Trophoblast cell (in vitro differentiated cells and primary cell): ENCODE data around the gene MAGEB16.

ENCODE experiments used
- DNase-seq, 2 donors: peaks; one replicate each; pipeline ENCODE4 v3.0.0-alpha.2; 2016
- H2AFZ ChIP-seq: 2 replicates; pipeline ENCODE4 v1.6.1; 2013; ENCODE audit warnings: low read length, moderate library complexity, mild to moderate bottlenecking; ENCODE audit not compliant: insufficient read depth, poor library complexity
- H2AK5ac ChIP-seq: 2 replicates; pipeline ENCODE4 v1.6.1; 2013; ENCODE audit warnings: mild to moderate bottlenecking, low read length
- H2BK120ac ChIP-seq: 2 replicates; pipeline ENCODE4 v1.6.1; 2013; ENCODE audit warnings: low read length, mild to moderate bottlenecking, moderate library complexity; ENCODE audit not compliant: insufficient read depth, poor library complexity
- H2BK12ac ChIP-seq: 2 replicates; pipeline ENCODE4 v1.6.1; 2013; ENCODE audit warnings: mild to moderate bottlenecking, low read length, moderate library complexity
- H2BK5ac ChIP-seq: 2 replicates; pipeline ENCODE4 v1.6.1; 2013; ENCODE audit warnings: low read length, low read depth, moderate library complexity, mild to moderate bottlenecking; ENCODE audit not compliant: poor library complexity
- H3K14ac ChIP-seq: 2 replicates; pipeline ENCODE4 v1.6.1; 2013; ENCODE audit warnings: mild to moderate bottlenecking, low read length
- H3K18ac ChIP-seq: 2 replicates; pipeline ENCODE4 v1.6.1; 2013; ENCODE audit warnings: mild to moderate bottlenecking, low read length
- H3K23ac ChIP-seq: 2 replicates; pipeline ENCODE4 v1.6.1; 2013; ENCODE audit warnings: low read length
- H3K27ac ChIP-seq: 2 replicates; pipeline ENCODE4 v1.5.1; 2013; ENCODE audit warnings: low read depth, mild to moderate bottlenecking, inconsistent platforms, low read length, moderate library complexity
- H3K27me3 ChIP-seq: 2 replicates; pipeline ENCODE4 v1.6.1; 2013; ENCODE audit warnings: inconsistent platforms, mild to moderate bottlenecking, low read length, moderate library complexity; ENCODE audit not compliant: insufficient read depth
- H3K36me3 ChIP-seq, 2 experiments: 1 replicate in 1 of 2; 2 replicates in 1 of 2; pipeline ENCODE4 v1.6.1; 2013; ENCODE audit warnings: low read length in 2 of 2, mild to moderate bottlenecking in 2 of 2, moderate library complexity in 1 of 2; ENCODE audit not compliant: insufficient read depth in 2 of 2, control insufficient read depth in 1 of 2
- H3K4ac ChIP-seq: 2 replicates; pipeline ENCODE4 v1.6.1; 2013; ENCODE audit warnings: low read depth, mild to moderate bottlenecking, low read length, moderate library complexity
- H3K4me1 ChIP-seq, 2 experiments: 1 replicate in 1 of 2; 2 replicates in 1 of 2; pipeline ENCODE4 v1.6.1; 2013; ENCODE audit warnings: low read length in 2 of 2, mild to moderate bottlenecking in 2 of 2, moderate library complexity in 1 of 2; ENCODE audit not compliant: insufficient read depth in 2 of 2, control insufficient read depth in 1 of 2
- H3K4me2 ChIP-seq: 2 replicates; pipeline ENCODE4 v1.6.1; 2013; ENCODE audit warnings: inconsistent platforms, mild to moderate bottlenecking, low read length, moderate library complexity
- H3K4me3 ChIP-seq: 2 replicates; pipeline ENCODE4 v1.5.1; 2013; ENCODE audit warnings: mild to moderate bottlenecking, low read depth, low read length, inconsistent platforms
- H3K79me1 ChIP-seq: one replicate; pipeline ENCODE4 v1.6.1; 2013; ENCODE audit warnings: low read length
- H3K79me2 ChIP-seq: 2 replicates; pipeline ENCODE4 v1.6.1; 2013; ENCODE audit warnings: low read length, mild to moderate bottlenecking; ENCODE audit not compliant: control insufficient read depth, insufficient read depth, poor library complexity
- H3K9ac ChIP-seq: 2 replicates; pipeline ENCODE4 v1.6.1; 2013; ENCODE audit warnings: mild to moderate bottlenecking, low read length
- H3K9me3 ChIP-seq: 2 replicates; pipeline ENCODE4 v1.6.1; 2013; ENCODE audit warnings: low read depth, mild to moderate bottlenecking, control low read depth, inconsistent platforms, low read length; ENCODE audit not compliant: insufficient read depth
- H4K12ac ChIP-seq: 2 replicates; pipeline ENCODE4 v1.6.1; 2013; ENCODE audit warnings: low read depth, mild to moderate bottlenecking, low read length, moderate library complexity
- H4K8ac ChIP-seq: 2 replicates; pipeline ENCODE4 v1.6.1; 2013; ENCODE audit warnings: low read depth, mild to moderate bottlenecking, low read length, moderate library complexity
- H4K91ac ChIP-seq: one replicate; pipeline ENCODE4 v1.6.1; 2013; ENCODE audit warnings: low read depth, mild to moderate bottlenecking, low read length, moderate library complexity
- WGBS: extraction: QIAGEN DNeasy Blood & Tissue Kit; methylation state at CpG from one replicate; pipeline ENCODE4 v1.1.7; 2013; ENCODE audit warnings: missing lambda C conversion rate; ENCODE audit not compliant: insufficient read length, insufficient coverage; ENCODE audit errors: extremely low coverage; 5-methylcytosine and 5-hydroxymethylcytosine counted together

MAGEB16 gene

DNA sequence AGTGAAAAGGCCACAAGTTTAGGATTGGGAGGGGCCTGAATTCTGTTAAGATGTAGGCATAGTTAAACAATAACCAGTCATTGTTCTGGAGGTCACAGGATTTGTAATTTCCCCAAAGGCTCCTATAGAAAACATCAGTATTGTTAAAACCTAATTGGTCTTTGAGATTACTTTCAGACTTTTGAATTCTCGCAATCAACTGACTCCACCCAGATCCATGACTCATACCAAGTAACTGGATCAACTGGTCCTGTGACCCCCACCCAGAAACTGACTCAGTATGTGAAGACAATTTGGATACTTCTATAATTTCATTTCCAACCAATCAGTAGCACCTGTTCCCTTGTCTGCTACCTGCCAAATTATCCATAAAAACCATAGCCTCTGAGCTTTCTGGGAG lies 28.4 kb downstream of the MAGEB16 start:
- no peak overlapping the region for H3K14ac ChIP-seq
- H3K4me1 ChIP-seq = peaks cover 0 to 2% of the 10 kb centered on the region in 2 experiments
- no peaks in the 10 kb centered on the region for H3K36me3 ChIP-seq
- no peaks in the 10 kb centered on the region for H3K79me2 ChIP-seq
- H2BK120ac ChIP-seq = no peak overlapping the region
- H3K4me2 ChIP-seq = no peak overlapping the region
- no peak overlapping the region for H3K4ac ChIP-seq
- WGBS = no CpG with 5 or more reads among the region's 1 CpG
- H3K23ac ChIP-seq = no peak overlapping the region
- no peaks in the 10 kb centered on the region for H3K27me3 ChIP-seq
- no peak overlapping the region for H3K18ac ChIP-seq
- peak; percentile 0 to 33 for DNase-seq
- H3K9ac ChIP-seq = no peak overlapping the region
- H2BK12ac ChIP-seq = no peak overlapping the region
- no peaks in the 10 kb centered on the region for H3K79me1 ChIP-seq
- no peak overlapping the region for H2AK5ac ChIP-seq
- H2AFZ ChIP-seq = no peak overlapping the region
- H2BK5ac ChIP-seq = no peak overlapping the region
- no peaks in the 10 kb centered on the region for H3K9me3 ChIP-seq
- H4K12ac ChIP-seq = no peak overlapping the region
- H3K4me3 ChIP-seq = no peak overlapping the region
- no peak overlapping the region for H4K91ac ChIP-seq
- no peak overlapping the region for H4K8ac ChIP-seq
- H3K27ac ChIP-seq = no peak overlapping the region

DNA sequence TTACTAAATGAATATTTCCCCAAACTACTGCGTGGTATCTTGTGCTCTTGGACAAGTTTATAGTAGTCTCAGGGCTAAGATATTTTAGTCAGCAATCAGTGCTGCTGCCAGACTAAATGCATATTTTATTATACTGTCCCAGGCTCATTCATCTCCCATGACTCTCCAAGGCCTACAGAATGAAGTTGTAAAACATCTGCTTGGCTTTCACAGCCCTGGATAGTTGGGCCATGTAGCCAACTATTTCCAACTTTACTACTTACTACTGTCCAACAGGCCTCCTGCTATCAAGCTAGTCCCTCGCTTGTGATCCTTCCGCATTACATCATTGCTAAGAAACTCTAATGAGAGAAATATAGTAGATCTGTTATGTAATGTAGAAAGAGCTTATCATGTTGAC lies 31.4 kb downstream of the MAGEB16 start:
- Histone ChIP-seq H4K8ac (no peak overlapping the region), H3K27me3 (no peaks in the 10 kb centered on the region), H3K23ac (no peak overlapping the region), H3K9ac (no peak overlapping the region), H3K36me3 (no peaks in the 10 kb centered on the region), H3K4me1 (peaks cover 0 to 2% of the 10 kb centered on the region in 2 experiments), H4K91ac (no peak overlapping the region), H2AFZ (no peak overlapping the region), H3K4me3 (no peak overlapping the region), H3K79me2 (no peaks in the 10 kb centered on the region), H3K27ac (no peak overlapping the region), H3K9me3 (no peaks in the 10 kb centered on the region), H3K4ac (no peak overlapping the region), H3K14ac (no peak overlapping the region), H3K79me1 (no peaks in the 10 kb centered on the region), H3K18ac (no peak overlapping the region), H4K12ac (no peak overlapping the region), H3K4me2 (no peak overlapping the region), H2AK5ac (no peak overlapping the region), H2BK120ac (no peak overlapping the region), H2BK12ac (no peak overlapping the region), H2BK5ac (no peak overlapping the region)
- no peak for DNase-seq
- WGBS = no CpG with 5 or more reads among the region's 3 CpGs

DNA sequence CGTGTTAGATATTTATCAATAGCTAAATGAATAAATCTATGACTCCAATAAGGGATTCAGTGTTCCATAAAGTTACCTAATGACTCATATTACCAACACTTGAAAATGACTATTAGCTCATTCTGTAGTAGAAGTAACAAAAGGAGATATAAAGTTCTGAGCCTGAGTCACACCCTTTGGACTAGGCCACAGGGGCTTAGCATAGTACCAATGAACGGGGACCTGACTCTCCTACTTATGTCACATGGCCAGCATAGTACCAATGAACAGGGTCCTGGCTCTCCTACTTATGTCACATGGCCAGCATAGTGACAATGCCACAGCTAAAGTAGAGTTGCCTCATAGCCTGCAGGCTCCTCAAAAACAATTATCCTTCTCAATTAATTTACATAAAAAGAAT lies 43.7 kb downstream of the MAGEB16 start:
- WGBS = no CpG with 5 or more reads among the region's 2 CpGs
- Histone ChIP-seq H3K4ac (no peak overlapping the region), H2BK120ac (no peak overlapping the region), H3K4me1 (no peaks in the 10 kb centered on the region), H4K91ac (no peak overlapping the region), H3K14ac (no peak overlapping the region), H3K9me3 (no peaks in the 10 kb centered on the region), H2AK5ac (no peak overlapping the region), H3K9ac (no peak overlapping the region), H3K23ac (no peak overlapping the region), H3K79me2 (no peaks in the 10 kb centered on the region), H3K79me1 (no peaks in the 10 kb centered on the region), H2BK12ac (peak overlapping the region; percentile 40), H2BK5ac (no peak overlapping the region), H3K36me3 (peaks cover 0 to 1% of the 10 kb centered on the region in 2 experiments), H2AFZ (no peak overlapping the region), H3K18ac (no peak overlapping the region), H3K4me3 (no peak overlapping the region), H3K4me2 (no peak overlapping the region), H4K12ac (no peak overlapping the region), H4K8ac (no peak overlapping the region), H3K27ac (no peak overlapping the region), H3K27me3 (no peaks in the 10 kb centered on the region)
- no peak for DNase-seq

DNA sequence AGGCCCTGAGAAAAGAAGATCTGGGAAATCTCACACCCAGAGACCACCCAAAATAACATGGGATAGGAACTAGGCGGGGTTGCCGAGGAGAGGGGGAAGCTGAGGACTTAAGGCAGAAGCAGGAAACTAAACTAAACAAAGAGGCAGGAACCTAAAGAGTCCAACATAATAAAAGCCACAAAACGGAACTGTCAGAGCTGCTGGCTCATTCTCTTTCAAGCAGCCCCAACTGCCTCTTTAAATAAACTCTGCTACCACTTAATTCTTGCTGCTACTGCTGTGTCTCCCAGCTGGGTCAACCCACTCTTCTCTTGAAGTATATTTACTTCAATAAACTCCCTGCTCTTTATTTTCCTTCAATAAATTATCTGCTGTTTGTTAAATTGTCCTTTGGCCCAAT lies 44.5 kb downstream of the MAGEB16 start:
- Histone ChIP-seq H2AFZ (no peak overlapping the region), H3K4me1 (no peaks in the 10 kb centered on the region), H3K79me1 (no peaks in the 10 kb centered on the region), H3K4me3 (no peak overlapping the region), H3K4me2 (no peak overlapping the region), H3K79me2 (no peaks in the 10 kb centered on the region), H4K8ac (no peak overlapping the region), H2BK120ac (no peak overlapping the region), H2AK5ac (no peak overlapping the region), H3K18ac (no peak overlapping the region), H2BK12ac (no peak overlapping the region), H3K4ac (no peak overlapping the region), H3K36me3 (peaks cover 0 to 1% of the 10 kb centered on the region in 2 experiments), H4K91ac (no peak overlapping the region), H3K27me3 (no peaks in the 10 kb centered on the region), H3K14ac (no peak overlapping the region), H3K9me3 (no peaks in the 10 kb centered on the region), H3K27ac (no peak overlapping the region), H3K23ac (no peak overlapping the region), H2BK5ac (no peak overlapping the region), H3K9ac (no peak overlapping the region), H4K12ac (no peak overlapping the region)
- no peak for DNase-seq
- no CpG with 5 or more reads among the region's 3 CpGs for WGBS
